Fibroblast of lung (primary cell): ENCODE data around the gene TNK1. TPM values are rescaled to one million over a fixed set of nuclear protein-coding genes. Genes with fewer than 3 reads are reported as not detected.
A peak's percentile ranks its signal among the peaks of the same experiment; 100 is the strongest.

Source experiments
- DNase-seq, 2 donors: peaks; one replicate each; pipeline versions ENCODE4 v3.0.0 to v3.0.0-alpha.2; 2010; ENCODE audit warnings: low read depth in 2 of 2
- H2AFZ ChIP-seq: 2 replicates; pipeline ENCODE4 v1.5.1; 2012; ENCODE audit warnings: low read length, control low read depth, inconsistent platforms
- H3K27ac ChIP-seq: 2 replicates; pipeline ENCODE4 v1.5.1; 2011; ENCODE audit warnings: low read length, control low read depth; ENCODE audit not compliant: insufficient read depth
- H3K27me3 ChIP-seq: 2 replicates; pipeline ENCODE4 v1.5.1; 2011; ENCODE audit warnings: mild to moderate bottlenecking, low read length; ENCODE audit not compliant: control insufficient read depth, insufficient read depth
- H3K36me3 ChIP-seq: 2 replicates; pipeline ENCODE4 v1.5.1; 2011; ENCODE audit warnings: low read length; ENCODE audit not compliant: control insufficient read depth, insufficient read depth
- H3K4me1 ChIP-seq: 2 replicates; pipeline ENCODE4 v1.5.1; 2011; ENCODE audit warnings: low read length; ENCODE audit not compliant: control insufficient read depth, insufficient read depth; ENCODE audit errors: extremely low read depth
- H3K4me2 ChIP-seq: 2 replicates; pipeline ENCODE4 v1.5.1; 2011; ENCODE audit warnings: low read length, control low read depth; ENCODE audit not compliant: insufficient read depth; ENCODE audit errors: extremely low read depth
- H3K4me3 ChIP-seq, 4 experiments: fragments of 200-600 bp in 1 of 4; sonication (generic) in 1 of 4; replicated peaks in 1 of 4; 2 replicates each; pipeline ENCODE4 v1.5.1; 2011 to 2016; ENCODE audit warnings: low read length in 4 of 4, low read depth in 3 of 4, mild to moderate bottlenecking in 3 of 4, control low read depth in 2 of 4, inconsistent platforms in 1 of 4, mixed read lengths in 1 of 4; ENCODE audit not compliant: insufficient read depth in 1 of 4; ENCODE audit errors: control extremely low read depth in 1 of 4
- H3K79me2 ChIP-seq: 2 replicates; pipeline ENCODE4 v1.5.1; 2012; ENCODE audit warnings: mild to moderate bottlenecking, low read length, inconsistent platforms; ENCODE audit not compliant: control insufficient read depth, insufficient read depth
- H3K9ac ChIP-seq: 2 replicates; pipeline ENCODE4 v1.5.1; 2011; ENCODE audit warnings: mild to moderate bottlenecking, low read length, control low read depth; ENCODE audit not compliant: insufficient read depth
- H3K9me3 ChIP-seq: 2 replicates; pipeline ENCODE4 v1.5.1; 2012; ENCODE audit warnings: low read depth, low read length; ENCODE audit not compliant: control insufficient read depth, insufficient read depth
- H4K20me1 ChIP-seq: 2 replicates; pipeline ENCODE4 v1.5.1; 2011; ENCODE audit warnings: low read length; ENCODE audit not compliant: control insufficient read depth, insufficient read depth; ENCODE audit errors: extremely low read depth
- CTCF ChIP-seq, 2 donors: IDR thresholded peaks in 1 of 2; conservative IDR thresholded peaks in 1 of 2; 1 replicate in 1 of 2; 2 replicates in 1 of 2; pipeline ENCODE4 v1.5.1; 2011 to 2012; ENCODE audit warnings: low read length in 2 of 2, control low read depth in 1 of 2, inconsistent platforms in 1 of 2, low read depth in 1 of 2, mild to moderate bottlenecking in 1 of 2
- EZH2 ChIP-seq: IDR thresholded peaks from 2 replicates; pipeline ENCODE4 v1.5.1; 2012; ENCODE audit warnings: low read length, control low read depth, mild to moderate bottlenecking; ENCODE audit errors: missing control alignments
- polyA plus RNA-seq, 2 donors: library from polyadenylated mRNA; depleted of rRNA in 1 of 2; stranded (reverse) in 1 of 2; unstranded in 1 of 2; fragments of >200 nt; gene quantifications; 2 replicates each; pipeline ENCODE4 v1.2.1, GENCODE V29; 2011 to 2012; ENCODE audit warnings: missing spikeins in 1 of 2
- total RNA-seq: library from RNA; depleted of rRNA; stranded (reverse); fragments of >200 nt; gene quantifications from 2 replicates; pipeline ENCODE4 v1.2.1, GENCODE V29; 2014

TNK1 gene
- total and polyA plus RNA-seq, 2 donors (not counting 1 experiment from before 2014, with no cell fraction given): 0.15 to 0.66 TPM

GRCh38 chr17:7340179-7340578, 40.7 kb upstream of the TNK1 start:
- Histone ChIP-seq H3K9ac (no peak overlapping the region), H3K4me1 (no peaks in the 10 kb centered on the region), H4K20me1 (no peaks in the 10 kb centered on the region), H3K36me3 (no peaks in the 10 kb centered on the region), H3K79me2 (no peaks in the 10 kb centered on the region), H3K4me3 (no peak overlapping the region), H3K27ac (no peak overlapping the region), H2AFZ (no peak overlapping the region), H3K9me3 (no peaks in the 10 kb centered on the region), H3K4me2 (no peak overlapping the region), H3K27me3 (peaks cover 9% of the 10 kb centered on the region)
- TF ChIP-seq EZH2 (no peak), CTCF (conservative IDR thresholded peaks at IDR 0.05 in 1 of 2, IDR thresholded peaks at IDR 0.05 in 1 of 2; ENCODE audit: low read depth in 1 of 2, low read length in 2 of 2) (no peak)
- peak in 1 of 2 donors; percentile 31 for DNase-seq

GRCh38 chr17:7341842-7342241, 39.0 kb upstream of the TNK1 start:
- no peak for TF ChIP-seq CTCF (conservative IDR thresholded peaks at IDR 0.05 in 1 of 2, IDR thresholded peaks at IDR 0.05 in 1 of 2; ENCODE audit: low read depth in 1 of 2, low read length in 2 of 2)
- TF ChIP-seq EZH2: no peak
- no peaks in the 10 kb centered on the region for H4K20me1 ChIP-seq
- no peaks in the 10 kb centered on the region for H3K36me3 ChIP-seq
- DNase-seq: no peak
- no peaks in the 10 kb centered on the region for H3K4me1 ChIP-seq
- H3K9ac ChIP-seq: no peak overlapping the region
- peaks cover 9% of the 10 kb centered on the region for H3K27me3 ChIP-seq
- H3K27ac ChIP-seq: no peak overlapping the region
- H2AFZ ChIP-seq: no peak overlapping the region
- H3K9me3 ChIP-seq: no peaks in the 10 kb centered on the region
- no peak overlapping the region for H3K4me2 ChIP-seq
- H3K79me2 ChIP-seq: no peaks in the 10 kb centered on the region
- H3K4me3 ChIP-seq: no peak overlapping the region

GRCh38 chr17:7343250-7343649, 37.6 kb upstream of the TNK1 start:
- no peaks in the 10 kb centered on the region for H3K9me3 ChIP-seq
- H3K36me3 ChIP-seq: no peaks in the 10 kb centered on the region
- H3K27ac ChIP-seq: no peak overlapping the region
- H2AFZ ChIP-seq: no peak overlapping the region
- no peaks in the 10 kb centered on the region for H4K20me1 ChIP-seq
- no peak for TF ChIP-seq CTCF (conservative IDR thresholded peaks at IDR 0.05 in 1 of 2, IDR thresholded peaks at IDR 0.05 in 1 of 2; ENCODE audit: low read depth in 1 of 2, low read length in 2 of 2)
- TF ChIP-seq EZH2: no peak
- no peak overlapping the region for H3K9ac ChIP-seq
- DNase-seq: no peak
- H3K4me1 ChIP-seq: peaks cover 2% of the 10 kb centered on the region
- H3K4me3 ChIP-seq: no peak overlapping the region
- H3K4me2 ChIP-seq: no peak overlapping the region
- peaks cover 9% of the 10 kb centered on the region for H3K27me3 ChIP-seq
- H3K79me2 ChIP-seq: no peaks in the 10 kb centered on the region
